HG03025 (cell line): ENCODE data around the gene SNAPC4.
"Not testable (repeated sequence)": the region's sequence is repeated elsewhere in the genome, so short reads cannot be mapped to it uniquely, and the experiment has no call there.

Experiments used
- ATAC-seq: cut with Tn5 transposase; IDR thresholded peaks from one replicate; pipeline ENCODE4 v1.9.1; 2021; ENCODE audit warnings: mild to moderate bottlenecking, moderate library complexity; ENCODE audit not compliant: unreplicated experiment, low FRiP score

Gene SNAPC4

DNA sequence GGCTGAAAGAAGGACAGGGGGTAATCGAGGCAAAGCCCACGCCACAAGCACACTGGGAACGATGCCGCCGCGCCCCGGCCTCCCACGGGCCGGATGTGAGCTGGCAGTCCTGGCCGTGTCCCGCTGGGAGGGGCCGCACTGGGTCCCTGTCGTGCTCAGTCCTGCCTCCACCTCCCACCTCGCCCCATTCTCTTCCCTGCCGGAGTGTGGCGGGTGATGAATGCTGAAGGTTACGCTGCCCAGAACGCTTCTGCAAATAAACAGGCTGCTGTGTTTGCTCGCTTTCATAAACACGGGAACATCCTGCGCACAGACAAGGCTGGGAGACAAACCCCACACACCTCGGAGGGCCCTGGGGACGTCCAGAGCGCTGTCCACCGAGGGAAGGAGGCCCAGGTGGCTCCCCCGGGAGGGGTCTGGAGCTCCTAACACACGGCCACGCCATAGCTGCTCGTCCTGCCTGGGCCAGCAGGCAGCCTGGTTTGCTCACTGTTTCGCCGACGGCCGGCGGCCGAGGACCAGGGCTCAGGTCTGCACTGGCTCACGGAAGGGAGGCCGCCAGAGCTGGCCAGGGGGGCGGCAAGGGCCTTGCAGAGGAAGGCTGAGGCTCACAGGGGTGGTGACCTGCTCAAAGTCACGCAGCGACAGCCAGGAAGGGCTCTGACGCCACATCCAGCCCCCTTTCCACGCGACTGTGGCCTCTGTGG is 38.8 kb downstream of the SNAPC4 start:
- no peak for ATAC-seq

DNA sequence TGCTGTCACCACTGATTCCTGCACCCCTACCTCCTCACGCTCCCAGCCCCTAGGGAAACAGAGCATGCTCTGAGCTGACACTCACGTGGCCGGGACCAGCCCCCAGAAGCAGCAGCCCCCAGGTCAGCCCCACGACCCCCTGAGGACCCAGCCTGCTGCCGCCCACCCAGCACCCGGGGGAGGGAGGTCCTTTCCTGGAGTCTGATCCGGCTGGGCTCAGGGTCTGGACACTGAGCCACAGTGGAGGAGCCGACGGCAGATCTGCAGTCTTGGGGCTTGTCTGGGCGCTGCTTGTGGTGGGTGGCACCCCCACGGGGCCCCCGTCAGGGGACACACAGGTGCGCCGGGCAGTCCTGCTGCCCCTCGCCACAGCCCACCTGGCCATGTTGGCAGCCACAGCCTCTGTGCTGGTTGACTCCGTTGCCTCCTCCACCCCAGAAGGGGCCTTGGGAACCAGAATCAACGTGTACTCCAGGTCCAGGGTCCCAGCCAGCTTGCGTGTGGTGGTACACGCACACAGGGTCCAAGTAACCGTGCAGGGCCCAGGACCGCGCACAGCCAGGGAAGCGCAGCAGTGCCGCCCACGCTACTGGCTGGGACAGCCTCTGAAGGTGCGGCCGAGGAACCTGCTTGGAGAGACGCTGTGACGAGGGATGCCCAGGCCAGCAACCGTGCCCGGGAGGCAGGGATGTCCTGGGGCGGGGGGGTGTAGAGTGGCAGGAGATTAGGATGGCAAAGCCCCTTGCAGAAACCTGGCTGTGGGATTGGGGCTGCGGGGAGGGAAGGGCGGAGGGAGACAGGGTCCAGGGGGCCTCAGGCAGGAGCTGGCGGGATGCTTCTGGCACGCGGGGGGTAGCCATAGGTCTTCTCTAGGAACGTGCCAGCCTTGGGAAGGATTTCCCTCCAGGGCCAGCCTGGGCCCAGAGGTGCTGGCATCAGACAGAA is 39.9 kb downstream of the SNAPC4 start:
- ATAC-seq, result no peak

DNA sequence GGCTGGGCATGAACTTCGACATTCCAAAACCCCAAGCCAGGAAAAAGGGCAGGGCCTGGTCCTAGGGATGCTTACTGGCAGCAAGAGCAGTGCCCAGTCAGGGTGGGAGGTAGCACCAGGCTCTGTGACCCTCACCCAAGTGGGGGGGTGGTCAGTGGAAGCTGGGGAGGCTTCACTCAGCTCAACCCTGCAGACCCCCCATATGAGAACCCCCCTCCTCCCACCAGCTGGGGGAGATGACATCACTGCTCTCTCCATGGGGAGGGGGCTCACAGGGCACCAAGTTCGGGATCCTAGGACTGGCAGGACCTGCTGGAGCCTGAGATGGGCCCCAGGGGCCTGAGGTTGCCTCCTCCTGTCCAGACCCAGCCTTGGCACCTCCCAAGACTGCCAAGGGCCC is 41.1 kb downstream of the SNAPC4 start:
- ATAC-seq, result no peak

DNA sequence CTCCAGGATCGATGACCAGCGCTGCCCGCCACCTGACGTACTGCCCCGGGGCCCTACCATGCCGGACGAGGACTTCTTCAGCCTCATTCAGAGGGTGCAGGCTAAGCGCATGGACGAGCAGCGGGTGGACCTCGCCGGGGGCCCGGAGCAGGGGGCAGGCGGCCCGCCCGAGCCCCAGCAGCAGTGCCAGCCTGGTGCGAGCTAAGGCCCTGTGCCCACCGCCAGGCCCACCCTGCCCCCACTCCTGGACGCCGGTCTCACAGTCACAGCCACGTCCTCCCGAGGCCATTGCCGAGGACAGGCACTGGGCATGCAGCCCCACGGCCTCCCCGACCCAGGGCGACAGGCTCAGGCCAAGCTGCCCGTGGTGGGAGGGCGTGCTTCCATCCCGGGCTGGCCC is 42.0 kb downstream of the SNAPC4 start:
- no peak for ATAC-seq

DNA sequence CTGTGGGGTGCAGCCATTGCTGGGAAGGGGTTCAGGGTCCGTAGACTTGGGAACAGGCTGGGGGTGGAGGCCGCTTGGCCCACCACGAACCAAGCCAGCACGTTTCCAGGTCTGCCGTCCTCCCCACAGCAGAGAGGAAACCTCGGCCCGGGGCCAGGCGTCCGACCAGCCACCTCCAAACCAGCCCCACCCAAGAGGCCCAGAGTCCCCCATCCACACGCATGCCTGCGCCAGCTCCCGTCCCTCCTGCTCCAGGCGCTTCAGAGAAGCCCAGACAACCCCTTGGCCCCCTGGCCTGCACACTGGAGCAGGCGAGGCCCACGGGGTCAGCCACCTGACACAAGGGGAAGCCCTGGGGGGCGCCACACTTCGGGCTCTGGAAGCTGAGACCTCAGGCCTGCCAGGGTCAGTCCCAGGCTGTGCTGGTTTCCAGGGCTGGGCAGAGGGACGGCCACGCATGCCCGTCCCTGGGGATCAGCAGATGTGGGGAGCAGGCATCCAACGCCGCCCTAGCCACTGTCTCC is 42.7 kb downstream of the SNAPC4 start:
- no peak for ATAC-seq

DNA sequence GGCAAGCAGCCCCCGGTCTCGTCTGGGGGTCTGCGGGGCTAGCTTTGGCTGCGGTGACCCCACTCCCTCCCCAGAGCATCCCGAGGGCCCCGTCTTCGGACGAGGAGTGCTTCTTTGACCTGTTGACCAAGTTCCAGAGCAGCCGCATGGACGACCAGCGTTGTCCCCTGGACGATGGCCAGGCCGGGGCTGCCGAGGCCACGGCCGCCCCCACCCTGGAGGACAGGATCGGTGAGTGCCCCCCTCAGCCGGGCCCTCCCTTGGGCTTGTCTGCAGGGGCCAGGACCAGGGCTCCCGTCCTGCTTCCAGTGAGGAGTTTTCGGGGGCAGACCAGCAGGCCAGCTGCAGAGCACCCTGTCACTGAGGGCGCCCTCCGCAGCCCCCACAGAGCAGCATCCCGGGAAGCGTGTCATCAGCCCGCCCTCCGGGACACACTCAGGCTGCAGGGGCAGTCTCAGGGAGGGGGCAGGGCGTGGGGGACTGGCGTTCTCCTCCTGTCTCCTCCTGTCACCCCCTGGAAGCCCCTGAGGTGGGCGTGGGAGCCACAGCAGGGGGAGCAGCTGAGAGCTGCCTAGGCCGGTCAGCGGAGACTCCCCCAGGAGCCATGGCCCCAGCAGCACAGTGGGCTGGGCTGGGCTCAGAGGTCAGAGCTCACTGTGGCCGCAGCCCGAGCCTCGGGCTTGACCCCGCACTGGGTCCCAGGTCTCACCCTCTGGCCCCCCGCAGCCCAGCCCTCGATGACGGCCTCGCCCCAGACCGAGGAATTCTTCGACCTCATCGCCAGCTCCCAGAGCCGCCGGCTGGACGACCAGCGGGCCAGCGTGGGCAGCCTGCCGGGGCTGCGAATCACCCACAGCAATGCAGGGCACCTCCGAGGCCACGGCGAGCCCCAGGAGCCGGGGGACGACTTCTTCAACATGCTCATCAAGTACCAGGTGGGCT is 44.1 kb downstream of the SNAPC4 start:
- no peak for ATAC-seq

DNA sequence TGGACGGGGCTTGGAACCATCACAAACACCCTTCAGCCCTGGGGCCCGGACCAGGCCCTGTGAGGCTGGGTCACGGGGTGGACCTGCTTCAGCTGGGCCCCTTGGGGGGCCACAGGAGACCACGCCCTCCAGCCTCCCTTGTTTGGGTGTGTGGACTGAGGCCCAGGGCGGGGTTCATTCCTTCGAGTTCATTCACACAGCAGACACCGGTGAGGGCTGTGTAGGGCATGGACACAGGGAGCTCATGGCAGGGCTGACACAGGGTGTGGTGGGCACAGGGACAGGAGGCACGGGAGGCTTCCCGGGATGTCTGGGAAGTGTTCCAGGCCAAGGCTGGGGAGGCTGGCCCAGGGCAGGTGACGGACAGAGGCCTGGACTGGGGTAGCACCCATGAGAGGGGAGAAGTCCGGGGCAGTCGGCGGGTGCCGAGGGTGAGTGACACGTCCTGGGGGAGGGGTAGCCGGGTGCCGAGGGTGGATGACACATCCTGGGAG is 45.3 kb downstream of the SNAPC4 start:
- no peak for ATAC-seq

DNA sequence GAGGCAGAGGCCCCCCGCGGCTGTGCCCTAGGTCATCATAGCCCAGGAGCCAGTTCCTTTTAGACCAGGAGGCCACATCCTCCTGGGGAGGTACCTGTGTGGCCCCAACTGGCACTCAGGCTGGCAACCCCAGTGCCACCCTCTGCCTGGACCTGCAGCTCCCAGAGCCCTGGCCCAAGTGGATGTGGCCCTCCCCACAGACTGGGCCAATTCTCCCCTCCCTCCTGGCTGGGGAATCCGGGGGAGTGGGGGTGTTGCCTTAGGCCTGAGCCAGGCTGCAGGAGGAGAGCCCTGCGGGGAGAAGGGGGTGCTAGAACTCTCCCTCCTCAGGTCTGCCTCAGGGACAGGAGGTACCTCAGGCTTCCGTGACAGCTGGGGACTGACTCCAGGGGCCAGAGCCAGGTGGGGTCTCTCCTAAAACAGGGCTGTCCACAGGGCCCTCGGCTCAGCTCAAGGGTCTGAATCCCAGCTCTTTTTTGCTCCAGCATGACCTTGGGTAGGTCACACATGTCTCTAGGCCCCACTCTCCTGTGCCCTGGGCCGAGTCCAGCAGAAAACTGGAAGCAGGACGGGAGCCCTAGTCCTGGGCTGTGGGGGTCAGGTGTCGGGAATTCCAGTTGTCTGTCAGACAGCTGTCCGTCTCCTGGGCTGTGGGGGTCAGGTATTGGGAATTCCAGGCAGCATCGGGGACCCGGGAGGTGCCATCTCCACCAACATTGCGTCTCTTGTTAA is 46.0 kb downstream of the SNAPC4 start:
- no peak for ATAC-seq

DNA sequence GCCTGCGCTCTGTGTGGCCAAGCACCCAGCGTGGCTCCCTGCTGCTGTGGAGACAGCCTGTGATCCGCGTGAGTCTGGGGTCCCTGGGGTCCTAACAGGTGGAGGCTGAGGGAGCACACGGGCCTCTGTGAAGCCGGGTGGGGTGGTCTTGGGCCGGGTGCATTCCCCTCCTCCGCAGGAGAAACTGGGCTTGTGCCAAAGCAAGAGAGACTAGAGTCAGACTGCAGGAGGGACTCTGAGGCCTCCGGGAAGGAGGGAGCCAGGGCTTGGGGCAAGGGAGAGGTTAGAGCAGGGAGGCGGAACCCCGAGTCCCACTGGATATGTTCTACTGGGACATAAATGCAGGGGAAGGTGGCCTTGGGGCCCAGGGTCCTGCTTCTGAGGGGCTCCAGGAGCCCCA is 46.9 kb downstream of the SNAPC4 start:
- no peak for ATAC-seq

DNA sequence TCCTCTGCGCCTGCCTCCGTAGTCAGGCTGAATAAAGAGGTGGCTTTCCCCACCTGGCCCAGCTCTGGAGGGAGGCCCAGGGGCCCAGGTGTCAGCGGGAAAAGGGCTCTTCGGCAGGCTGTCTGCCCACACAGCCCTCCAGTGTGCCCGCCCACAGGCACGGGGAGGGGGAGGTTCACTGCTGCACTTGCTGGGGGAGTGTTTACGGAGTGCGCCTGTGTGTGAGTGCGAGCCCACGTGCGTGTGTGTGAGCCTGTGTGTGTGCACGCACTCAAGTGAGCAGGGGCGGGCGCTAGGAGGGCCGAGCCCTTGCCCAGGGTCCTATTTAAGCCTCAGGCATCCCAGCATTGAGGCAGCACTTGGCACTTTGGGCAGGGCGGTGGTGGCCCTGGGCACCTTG is 47.3 kb downstream of the SNAPC4 start:
- ATAC-seq, result no peak

DNA sequence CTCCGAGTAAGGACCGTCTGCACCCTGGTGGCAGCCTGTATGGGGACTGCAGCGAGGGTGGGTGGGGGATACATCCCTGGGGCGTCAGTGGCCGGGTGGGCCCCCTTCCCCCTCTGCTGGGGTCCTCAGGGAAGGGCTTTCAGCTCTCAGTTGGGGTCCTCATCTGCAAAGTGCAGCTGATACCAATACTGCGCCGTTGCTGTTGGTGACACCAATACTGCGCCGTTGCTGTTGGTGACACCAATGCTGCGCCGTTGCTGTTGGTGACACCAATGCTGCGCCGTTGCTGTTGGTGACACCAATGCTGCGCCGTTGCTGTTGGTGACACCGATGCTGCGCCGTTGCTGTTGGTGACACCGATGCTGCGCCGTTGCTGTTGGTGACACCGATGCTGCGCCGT is 48.1 kb downstream of the SNAPC4 start:
- not testable (repeated sequence) for ATAC-seq

DNA sequence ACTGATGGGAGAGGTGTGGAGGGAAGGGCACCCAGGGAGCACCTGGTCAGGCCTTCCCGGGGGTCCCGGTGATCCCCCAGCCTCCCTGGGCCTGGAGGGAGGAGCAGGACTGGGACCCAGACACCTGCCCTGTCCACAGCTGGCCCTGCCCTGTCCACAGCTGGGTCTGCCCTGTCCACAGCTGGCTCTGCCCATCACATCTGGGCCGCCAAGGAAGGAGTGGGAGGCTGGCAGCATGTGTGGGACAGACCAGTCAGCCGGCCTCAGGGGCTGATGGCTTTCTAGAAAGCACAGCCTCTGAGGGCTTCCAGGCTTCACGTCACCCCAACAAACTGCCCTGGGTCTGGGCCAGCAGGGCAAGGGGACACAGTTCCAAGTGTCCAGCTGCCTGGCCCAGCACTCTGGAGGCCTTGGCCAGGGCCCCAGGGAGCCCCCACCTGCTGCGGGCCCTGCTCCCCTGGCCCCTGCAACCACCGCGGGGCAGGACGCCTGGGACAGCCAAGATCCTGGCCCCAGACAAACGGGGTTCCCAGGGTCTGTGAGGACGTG is 48.6 kb downstream of the SNAPC4 start:
- no peak for ATAC-seq
